HG03175 (cell line): ENCODE measurements around the gene LRRC28.
"Not testable (repeated sequence)": the region's sequence is repeated elsewhere in the genome, so short reads cannot be mapped to it uniquely, and the experiment has no call there.

Experiments
- ATAC-seq: cut with Tn5 transposase; IDR thresholded peaks from one replicate; pipeline ENCODE4 v1.9.1; 2021; ENCODE audit warnings: mild to moderate bottlenecking, moderate library complexity; ENCODE audit not compliant: unreplicated experiment

LRRC28 gene

DNA sequence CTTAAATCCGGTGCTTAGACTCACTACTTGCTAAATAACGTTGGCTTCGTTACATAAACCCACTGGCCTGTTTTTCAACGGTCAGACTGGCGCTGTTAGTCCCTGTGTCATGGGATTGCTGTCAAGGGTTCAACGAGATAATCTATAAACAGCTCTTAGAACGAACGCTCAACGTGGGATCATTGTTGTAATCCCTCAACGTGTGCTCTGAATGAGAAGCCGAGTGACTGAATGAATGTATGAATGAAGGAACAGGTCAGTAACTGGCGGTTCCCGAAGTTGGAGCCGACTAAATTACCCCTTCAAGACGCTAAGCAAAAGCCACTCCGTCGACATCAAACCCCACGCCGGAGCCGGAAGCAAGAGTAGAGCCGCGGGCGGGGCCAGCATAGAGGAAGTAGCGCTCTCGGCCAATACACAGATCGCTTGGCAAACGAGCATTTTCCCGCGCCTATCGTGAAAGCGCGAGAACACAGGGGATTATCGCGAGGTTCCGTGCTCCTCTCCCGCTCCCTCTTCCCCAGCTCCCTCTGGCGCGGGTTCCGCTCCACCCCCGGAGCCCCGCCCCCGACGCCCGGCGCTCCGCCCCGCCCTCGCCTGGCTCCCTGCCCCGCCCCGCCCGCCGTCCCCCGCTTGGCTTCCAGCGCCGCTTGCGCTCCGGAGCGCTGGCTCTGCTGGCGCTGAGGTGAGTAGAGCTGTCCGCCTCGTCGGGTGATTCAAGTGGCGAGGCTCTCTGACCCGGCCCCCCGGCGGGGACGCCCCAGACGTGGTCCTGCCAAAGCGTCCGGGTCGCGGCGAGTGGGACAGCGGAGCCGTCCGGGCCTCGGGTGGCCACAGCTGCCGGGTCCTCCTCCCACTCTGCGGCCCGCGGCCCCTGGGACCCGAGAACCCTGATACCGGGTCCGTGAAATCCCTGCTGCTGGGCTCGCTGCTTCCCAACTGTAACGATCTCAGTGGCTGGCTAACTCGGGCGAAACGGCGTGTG is at the start of gene LRRC28:
Gene LRRC28, plus strand, starts transcription at position 625 of the 985 bp plus-strand sequence. CDS start 4,477 bp downstream, outside the sequence.
- ATAC-seq, result peak; percentile 92

DNA sequence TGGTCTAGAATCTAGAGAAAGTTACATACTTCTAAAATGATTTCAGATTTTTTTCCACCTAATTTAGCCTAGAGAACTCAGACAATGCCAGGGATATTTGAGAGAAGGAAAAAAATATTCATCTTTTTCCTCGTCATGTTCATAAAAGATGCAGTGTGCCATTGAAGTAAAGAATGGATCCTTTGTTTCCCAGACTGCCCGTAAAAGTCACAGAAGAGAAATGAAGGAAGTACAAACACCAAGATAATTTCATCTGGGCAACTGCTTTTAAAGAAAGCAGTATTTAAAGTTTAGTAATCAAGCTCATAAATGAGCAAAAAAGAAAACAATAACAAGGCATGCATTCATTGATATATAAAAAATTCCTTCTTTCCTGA is 49.1 kb upstream of the LRRC28 start:
- ATAC-seq, result no peak

- ATAC-seq, result no peak
These were observed 43.6 kb upstream of the LRRC28 start for GRCh38 chr15:99207672-99208071.

DNA sequence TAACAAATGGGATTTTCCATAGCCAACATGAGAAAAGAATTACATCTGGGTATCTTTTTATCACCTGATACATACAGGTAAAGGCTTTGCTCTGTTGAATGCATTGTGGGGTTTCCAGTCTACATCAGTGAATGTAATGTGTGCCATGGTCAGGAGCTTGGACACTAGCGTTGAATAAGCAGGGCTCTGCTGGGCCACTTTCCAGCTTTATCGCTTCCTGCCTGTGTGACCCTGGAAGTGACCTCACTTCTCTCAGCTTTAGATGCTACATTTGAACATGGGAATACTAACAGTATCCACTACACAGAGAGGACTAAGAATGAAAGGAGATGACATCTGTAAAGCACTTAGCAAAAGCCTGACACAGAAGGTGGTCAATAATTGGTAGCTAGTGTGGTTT is 42.0 kb upstream of the LRRC28 start:
- ATAC-seq, result no peak

- ATAC-seq, result no peak
These were observed 40.9 kb upstream of the LRRC28 start for GRCh38 chr15:99210334-99210733.

DNA sequence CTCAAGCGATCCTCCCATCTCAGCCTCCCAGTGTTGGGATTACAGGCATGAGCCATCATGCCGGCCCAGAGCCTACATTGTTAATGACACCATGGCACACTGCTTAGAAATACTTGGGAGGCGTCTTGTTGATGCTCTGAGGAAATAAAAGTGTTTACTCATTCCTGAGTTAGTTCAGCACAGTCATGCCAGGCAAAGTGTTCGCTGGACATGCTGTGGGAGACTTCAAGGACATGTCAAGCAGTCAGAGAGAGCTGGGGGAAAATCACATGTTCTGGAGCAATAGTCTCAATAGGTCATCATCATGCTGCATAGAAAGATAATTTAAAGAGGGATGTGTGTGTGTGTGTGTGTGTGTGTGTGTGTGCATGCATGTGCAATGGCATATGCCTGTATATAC is 39.4 kb upstream of the LRRC28 start:
- ATAC-seq, result no peak

GRCh38 chr15:99212406-99212805 is 38.9 kb upstream of the LRRC28 start:
- no peak for ATAC-seq

GRCh38 chr15:99213187-99213811 is 38.0 kb upstream of the LRRC28 start:
- peak; percentile 86 for ATAC-seq

DNA sequence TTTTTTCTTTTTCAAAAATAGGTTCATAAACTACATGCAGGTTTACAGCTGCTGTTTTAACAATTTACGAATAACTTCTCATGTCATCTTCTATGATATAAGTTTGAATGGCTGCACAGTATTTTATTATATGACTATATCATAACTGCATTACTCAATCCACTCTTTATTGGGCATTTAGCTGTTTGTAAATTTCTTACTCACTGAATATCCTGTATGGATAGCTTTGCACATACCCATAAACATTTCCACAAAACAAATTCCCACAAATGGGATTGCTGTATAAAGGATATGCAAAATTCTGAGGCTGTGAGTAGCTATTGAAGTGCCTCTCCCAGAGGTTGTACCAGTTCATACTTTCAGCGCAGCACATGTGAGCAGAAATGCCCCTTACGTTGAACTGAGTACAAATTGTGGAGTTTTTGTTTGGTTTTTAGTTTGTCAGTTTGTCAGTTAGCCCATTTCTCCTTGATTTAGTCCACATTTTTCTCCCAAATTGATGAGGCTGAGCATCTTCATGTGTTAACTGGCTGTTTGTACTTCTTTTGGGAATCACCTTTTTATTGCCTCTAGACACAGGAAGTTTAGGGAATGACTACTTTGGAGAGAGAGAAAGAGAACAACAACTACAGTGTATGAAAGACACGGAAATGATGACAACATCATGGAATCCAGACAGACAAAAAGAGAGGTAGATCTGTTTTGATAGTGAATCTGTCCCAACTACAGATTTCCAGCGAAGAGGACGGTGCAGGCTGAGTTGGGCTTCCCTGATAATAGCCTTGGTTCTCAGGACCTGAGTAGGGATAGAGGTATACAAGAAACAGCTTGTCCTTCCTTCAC is 26.7 kb upstream of the LRRC28 start:
- no peak for ATAC-seq

DNA sequence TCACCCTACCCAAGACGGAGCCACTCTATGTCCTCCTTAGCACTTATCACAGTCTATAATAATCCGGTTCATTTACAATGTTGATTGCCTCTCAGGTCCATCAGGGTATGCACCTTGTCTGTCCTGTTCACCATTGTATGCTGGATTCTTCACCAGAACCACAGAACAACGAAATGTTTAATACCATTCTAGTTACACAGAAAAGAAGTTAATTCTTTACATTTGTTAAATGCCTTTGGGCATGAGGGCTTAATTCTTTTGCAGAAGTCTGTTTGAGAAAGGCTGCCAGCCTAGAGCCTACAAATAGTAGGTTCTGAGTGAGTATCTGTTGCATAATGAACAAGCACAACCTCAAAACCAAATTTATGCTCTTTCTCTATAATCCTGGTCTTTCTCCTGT is 24.5 kb upstream of the LRRC28 start:
- ATAC-seq, result no peak

DNA sequence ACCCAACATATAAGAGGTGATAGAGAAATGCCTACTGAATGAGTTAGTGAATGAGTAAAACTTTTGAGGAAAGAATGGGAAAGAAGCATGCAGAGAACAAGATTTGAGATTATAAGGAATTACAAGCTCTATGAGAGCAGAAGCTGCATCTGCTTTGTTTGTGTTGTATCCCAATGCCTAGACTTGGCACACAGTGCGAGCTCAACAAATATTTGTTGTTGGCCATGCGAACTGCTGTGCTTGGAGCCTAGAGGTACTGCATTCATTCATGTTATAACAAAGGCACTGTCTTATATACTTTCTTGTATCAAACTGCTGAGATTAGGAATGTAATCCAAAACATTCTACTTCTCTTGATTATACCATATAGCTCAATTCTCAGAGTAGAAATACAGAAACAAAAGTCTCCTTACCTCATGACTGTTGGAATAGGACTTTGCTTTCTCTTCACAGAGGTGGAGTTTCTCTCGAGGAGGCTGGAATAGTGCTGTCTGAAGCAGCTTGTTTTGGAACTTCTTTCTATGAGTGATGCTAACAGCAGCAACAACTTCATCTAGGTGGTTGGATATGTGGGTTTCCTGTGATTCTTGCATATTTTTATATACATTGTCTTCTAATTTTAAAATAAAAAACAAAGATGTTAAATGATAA is 23.0 kb upstream of the LRRC28 start:
- no peak for ATAC-seq

- ATAC-seq, result no peak
These were observed 20.4 kb upstream of the LRRC28 start for GRCh38 chr15:99230867-99231266.

DNA sequence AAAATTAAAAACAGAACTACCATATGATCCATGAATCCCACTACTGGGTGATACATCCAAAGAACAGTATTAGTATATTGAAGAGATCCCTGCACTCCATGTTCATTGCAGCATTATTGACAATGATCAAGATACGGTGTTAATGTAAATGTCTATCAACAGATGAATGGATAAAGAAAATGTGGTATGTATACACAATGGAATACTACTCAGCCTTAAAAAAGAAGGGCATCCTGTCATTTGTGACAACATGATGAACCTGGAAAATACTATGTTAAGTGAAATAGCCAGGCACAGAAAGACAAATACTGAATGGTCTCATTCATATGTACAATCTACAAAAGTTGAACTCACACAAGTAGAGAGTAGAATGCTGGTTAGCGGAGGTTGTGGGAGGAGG is 18.5 kb upstream of the LRRC28 start:
- no peak for ATAC-seq

DNA sequence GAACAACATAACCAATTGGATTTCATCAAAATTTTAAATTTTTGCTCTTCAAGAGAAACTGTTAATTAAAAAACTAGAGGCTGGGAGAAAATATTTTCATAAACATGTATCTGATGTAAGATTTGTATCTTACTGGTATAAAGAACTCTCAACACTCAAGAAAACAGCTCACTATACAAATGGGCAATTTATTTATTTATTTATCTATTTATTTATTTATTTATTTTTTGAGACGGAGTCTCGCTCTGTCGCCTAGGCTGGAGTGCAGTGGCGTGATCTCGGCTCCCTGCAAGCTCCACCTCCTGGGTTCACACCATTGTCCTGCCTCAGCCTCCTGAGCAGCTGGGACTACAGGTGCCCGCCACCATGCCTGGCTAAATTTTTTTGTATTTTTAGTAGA is 17.1 kb upstream of the LRRC28 start:
- ATAC-seq, result not testable (repeated sequence)

- ATAC-seq, result no peak
These were observed 12.4 kb upstream of the LRRC28 start for GRCh38 chr15:99238849-99239248.

- ATAC-seq, result peak; percentile 89
These were observed 11.6 kb upstream of the LRRC28 start for GRCh38 chr15:99239545-99240198.

GRCh38 chr15:99241752-99242151 is 9.5 kb upstream of the LRRC28 start:
- ATAC-seq, result no peak

GRCh38 chr15:99244306-99244705 is 7.0 kb upstream of the LRRC28 start:
- no peak for ATAC-seq

DNA sequence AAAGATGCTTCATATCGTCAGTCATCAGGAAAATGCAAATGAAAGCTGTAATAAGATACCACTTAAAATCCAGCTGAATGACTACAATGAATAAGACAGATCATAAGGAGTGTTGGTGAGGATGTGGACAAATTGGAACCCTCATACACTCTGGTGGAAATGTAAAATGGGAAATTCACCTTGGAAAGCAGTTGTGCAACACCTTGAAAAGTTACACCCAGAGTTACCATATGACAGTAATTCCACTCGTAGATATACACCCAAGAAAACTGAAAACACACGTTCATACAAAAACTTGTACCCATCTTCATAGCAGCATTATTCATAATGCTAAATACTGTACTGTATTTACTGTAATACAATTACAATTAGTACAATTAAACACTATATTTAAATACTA is 4.2 kb upstream of the LRRC28 start:
- no peak for ATAC-seq

GRCh38 chr15:99248000-99248715 is 3.1 kb upstream of the LRRC28 start:
- ATAC-seq, result no peak
